Neural progenitor cell (in vitro differentiated cells): Measurements from ENCODE around the gene ATP8B4. TPM values are rescaled to one million over a fixed set of nuclear protein-coding genes. Genes with fewer than 3 reads are reported as not detected.

ENCODE experiments used
- DNase-seq: peaks from one replicate; pipeline ENCODE4 v3.0.0-alpha.2; 2016; ENCODE audit warnings: low spot score
- H2AFZ ChIP-seq: fragments of 200-600 bp; sonication (generic); replicated peaks from 2 replicates; pipeline ENCODE4 v1.6.1; 2016; ENCODE audit warnings: antibody characterized with exemption
- H3F3A ChIP-seq: fragments of 200-600 bp; sonication (generic); 2 replicates; pipeline ENCODE4 v1.6.1; 2016; ENCODE audit warnings: antibody characterized with exemption, low read depth
- H3K27ac ChIP-seq: fragments of 200-600 bp; sonication (generic); 2 replicates; pipeline ENCODE4 v1.5.1; 2016; ENCODE audit warnings: mild to moderate bottlenecking
- H3K27me3 ChIP-seq: fragments of 200-600 bp; sonication (generic); 2 replicates; pipeline ENCODE4 v1.6.1; 2016; ENCODE audit warnings: mild to moderate bottlenecking, moderate library complexity
- H3K36me3 ChIP-seq: fragments of 200-600 bp; sonication (generic); 2 replicates; pipeline ENCODE4 v1.5.1; 2016
- H3K4me1 ChIP-seq: fragments of 200-600 bp; sonication (generic); 2 replicates; pipeline ENCODE4 v1.6.1; 2016; ENCODE audit warnings: mixed run types
- H3K4me2 ChIP-seq: fragments of 200-600 bp; sonication (generic); 2 replicates; pipeline ENCODE4 v1.6.1; 2016
- H3K4me3 ChIP-seq: fragments of 200-600 bp; sonication (generic); 2 replicates; pipeline ENCODE4 v1.5.1; 2016
- H3K79me2 ChIP-seq: fragments of 200-600 bp; sonication (generic); 2 replicates; pipeline ENCODE4 v1.6.1; 2016; ENCODE audit warnings: low read depth
- H3K9ac ChIP-seq: fragments of 200-600 bp; sonication (generic); 2 replicates; pipeline ENCODE4 v1.6.1; 2016
- H3K9me3 ChIP-seq: fragments of 200-600 bp; sonication (generic); 2 replicates; pipeline ENCODE4 v1.5.1; 2016; ENCODE audit warnings: low read depth
- H4K20me1 ChIP-seq: fragments of 200-600 bp; sonication (generic); 2 replicates; pipeline ENCODE4 v1.6.1; 2016; ENCODE audit warnings: low read depth
- H3K27ac Mint-ChIP-seq: 3 replicates; pipeline ENCODE4 v1.8.0; 2021; ENCODE audit warnings: mixed read lengths
- H3K27me3 Mint-ChIP-seq: 2 replicates; pipeline ENCODE4 v1.8.0; 2022; ENCODE audit warnings: low read depth, mild to moderate bottlenecking, inconsistent platforms, moderate library complexity, mixed read lengths; ENCODE audit not compliant: insufficient read depth
- H3K36me3 Mint-ChIP-seq: 3 replicates; pipeline ENCODE4 v1.8.0; 2021; ENCODE audit warnings: mixed read lengths
- H3K4me1 Mint-ChIP-seq: 3 replicates; pipeline ENCODE4 v1.8.0; 2021; ENCODE audit warnings: mixed read lengths
- H3K4me3 Mint-ChIP-seq: 3 replicates; pipeline ENCODE4 v1.8.0; 2021; ENCODE audit warnings: mild to moderate bottlenecking, moderate library complexity, mixed read lengths
- H3K9me3 Mint-ChIP-seq: 3 replicates; pipeline ENCODE4 v1.8.0; 2020; ENCODE audit warnings: mixed read lengths
- CTCF ChIP-seq: fragments of 200-600 bp; sonication (generic); IDR thresholded peaks from 2 replicates; pipeline ENCODE4 v1.5.1; 2017; ENCODE audit warnings: antibody characterized with exemption, mild to moderate bottlenecking
- EZH2 ChIP-seq: fragments of 200-600 bp; sonication (generic); IDR thresholded peaks from 2 replicates; pipeline ENCODE4 v1.6.1; 2017; ENCODE audit warnings: antibody characterized with exemption, mild to moderate bottlenecking, moderate library complexity
- EZH2phosphoT487 ChIP-seq: fragments of 200-600 bp; sonication (generic); IDR thresholded peaks from 2 replicates; pipeline ENCODE4 v1.6.1; 2017; ENCODE audit warnings: antibody characterized with exemption
- total RNA-seq: library from RNA; depleted of rRNA; stranded (reverse); fragments of >200 nt; gene quantifications from 2 replicates; pipeline ENCODE4 v1.2.3, GENCODE V29; 2015; ENCODE audit warnings: low replicate concordance

ATP8B4 gene
- total RNA-seq, 1 donor from 2014 or later, result 2.7 TPM

GRCh38 chr15:49848282-49848724 lies 270.7 kb downstream of the ATP8B4 start:
- Histone ChIP-seq H2AFZ (no peak overlapping the region), H3K4me3 (no peak overlapping the region), H4K20me1 (no peaks in the 10 kb centered on the region), H3K27me3 (no peaks in the 10 kb centered on the region), H3K27ac (no peak overlapping the region), H3K79me2 (no peaks in the 10 kb centered on the region), H3F3A (no peaks in the 10 kb centered on the region), H3K4me2 (no peak overlapping the region), H3K9me3 (no peaks in the 10 kb centered on the region), H3K36me3 (no peaks in the 10 kb centered on the region), H3K9ac (no peak overlapping the region), H3K4me1 (no peaks in the 10 kb centered on the region)
- TF ChIP-seq EZH2, result no peak
- TF ChIP-seq EZH2phosphoT487, result no peak
- no peak for TF ChIP-seq CTCF
- no peaks in the 10 kb centered on the region for H3K9me3 Mint-ChIP-seq
- H3K4me1 Mint-ChIP-seq, result no peaks in the 10 kb centered on the region
- H3K36me3 Mint-ChIP-seq, result no peaks in the 10 kb centered on the region
- no peak overlapping the region for H3K4me3 Mint-ChIP-seq
- DNase-seq, result no peak
- peaks cover 2% of the 10 kb centered on the region for H3K27me3 Mint-ChIP-seq
- no peak overlapping the region for H3K27ac Mint-ChIP-seq

DNA sequence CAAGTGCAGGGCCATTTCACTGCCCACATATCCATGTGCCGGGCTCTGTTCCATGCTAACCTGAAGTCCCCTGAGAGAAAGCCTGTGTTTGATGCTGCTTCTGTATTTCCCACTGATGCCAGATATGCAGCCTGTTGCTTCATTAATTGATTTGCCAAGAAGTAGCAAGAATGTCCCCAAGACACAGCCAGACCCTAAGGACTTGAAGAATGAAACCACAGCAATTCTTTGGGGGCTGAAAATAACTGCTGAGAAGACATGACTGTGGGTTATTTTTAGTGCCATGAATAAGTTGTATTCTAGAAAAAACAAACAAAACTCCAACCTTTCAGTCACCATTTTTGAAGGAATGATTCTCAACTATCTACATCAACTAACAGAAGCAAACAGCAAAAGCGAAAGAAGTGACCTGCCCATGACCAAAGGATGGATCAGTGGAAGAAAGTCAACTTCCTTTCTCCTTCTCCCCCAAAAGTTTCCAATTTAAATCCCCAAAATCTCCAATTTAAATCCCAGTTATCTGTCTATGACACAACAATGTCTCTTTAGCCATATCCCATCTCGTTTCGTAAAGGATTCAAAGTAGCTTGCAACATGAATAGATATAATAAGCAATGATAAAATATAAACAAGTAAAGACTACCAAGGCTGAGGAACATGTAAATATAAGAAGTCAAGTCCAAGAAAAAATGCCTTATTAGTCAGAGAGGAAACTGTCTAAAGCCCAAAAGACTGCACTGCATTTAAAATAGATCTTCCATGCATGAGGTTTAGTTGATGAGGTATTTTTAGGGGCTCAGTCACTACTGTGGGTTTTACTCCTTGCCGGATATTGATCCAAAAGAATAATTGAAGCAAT lies 271.4 kb downstream of the ATP8B4 start:
- no peak overlapping the region for H3K4me3 Mint-ChIP-seq
- no peaks in the 10 kb centered on the region for H3F3A ChIP-seq
- no peak for TF ChIP-seq EZH2
- TF ChIP-seq EZH2phosphoT487, result no peak
- no peak for TF ChIP-seq CTCF
- no peaks in the 10 kb centered on the region for H3K4me1 Mint-ChIP-seq
- H3K4me2 ChIP-seq, result no peak overlapping the region
- no peaks in the 10 kb centered on the region for H3K4me1 ChIP-seq
- no peaks in the 10 kb centered on the region for H3K36me3 Mint-ChIP-seq
- no peaks in the 10 kb centered on the region for H3K27me3 Mint-ChIP-seq
- H3K4me3 ChIP-seq, result no peak overlapping the region
- no peaks in the 10 kb centered on the region for H3K9me3 Mint-ChIP-seq
- H3K27me3 ChIP-seq, result no peaks in the 10 kb centered on the region
- H3K27ac ChIP-seq, result no peak overlapping the region
- no peak for DNase-seq
- no peaks in the 10 kb centered on the region for H4K20me1 ChIP-seq
- no peak overlapping the region for H2AFZ ChIP-seq
- H3K9me3 ChIP-seq, result no peaks in the 10 kb centered on the region
- no peaks in the 10 kb centered on the region for H3K36me3 ChIP-seq
- no peak overlapping the region for H3K9ac ChIP-seq
- no peak overlapping the region for H3K27ac Mint-ChIP-seq
- H3K79me2 ChIP-seq, result no peaks in the 10 kb centered on the region

DNA sequence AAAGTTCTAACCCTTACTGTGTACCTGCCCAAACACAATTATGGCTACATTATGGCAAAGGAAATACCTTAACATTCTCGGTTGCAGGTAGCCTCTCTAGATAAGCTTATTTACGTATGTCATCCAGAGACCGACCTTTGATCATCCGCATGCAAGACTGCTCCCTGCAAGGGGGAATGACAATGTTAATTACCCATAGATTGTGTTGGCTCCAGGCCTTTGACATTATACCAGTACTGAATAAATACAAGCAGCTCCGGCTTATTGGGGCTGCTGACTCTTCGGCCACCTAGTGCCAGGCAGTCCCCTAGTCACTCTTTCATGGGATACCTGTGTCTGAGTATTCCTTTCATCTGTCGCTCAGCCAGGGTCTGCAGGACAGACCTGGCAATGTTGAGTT lies 274.6 kb downstream of the ATP8B4 start:
- Histone ChIP-seq H3K27me3 (no peaks in the 10 kb centered on the region), H3K4me3 (no peak overlapping the region), H3K9me3 (no peaks in the 10 kb centered on the region), H2AFZ (no peak overlapping the region), H3K4me1 (no peaks in the 10 kb centered on the region), H3K9ac (no peak overlapping the region), H3K79me2 (no peaks in the 10 kb centered on the region), H3F3A (no peaks in the 10 kb centered on the region), H3K4me2 (no peak overlapping the region), H3K27ac (no peak overlapping the region), H3K36me3 (no peaks in the 10 kb centered on the region), H4K20me1 (no peaks in the 10 kb centered on the region)
- TF ChIP-seq EZH2 (no peak), CTCF (no peak)
- Mint-ChIP-seq H3K9me3 (no peaks in the 10 kb centered on the region), H3K36me3 (no peaks in the 10 kb centered on the region), H3K27me3 (no peaks in the 10 kb centered on the region), H3K27ac (no peak overlapping the region), H3K4me3 (no peak overlapping the region), H3K4me1 (no peaks in the 10 kb centered on the region)
- DNase-seq, result no peak
